Measurements from ENCODE around the gene ZNF3. TPM values are rescaled to one million over a fixed set of nuclear protein-coding genes. Genes with fewer than 3 reads are reported as not detected.

The ZNF3 gene
- total and polyA plus RNA-seq, 9 of the 15 experiments (the other 6 are each of a cell fraction or from before 2014, with no cell fraction given), result 30.0 to 64.9 (median 51.5) TPM

DNA sequence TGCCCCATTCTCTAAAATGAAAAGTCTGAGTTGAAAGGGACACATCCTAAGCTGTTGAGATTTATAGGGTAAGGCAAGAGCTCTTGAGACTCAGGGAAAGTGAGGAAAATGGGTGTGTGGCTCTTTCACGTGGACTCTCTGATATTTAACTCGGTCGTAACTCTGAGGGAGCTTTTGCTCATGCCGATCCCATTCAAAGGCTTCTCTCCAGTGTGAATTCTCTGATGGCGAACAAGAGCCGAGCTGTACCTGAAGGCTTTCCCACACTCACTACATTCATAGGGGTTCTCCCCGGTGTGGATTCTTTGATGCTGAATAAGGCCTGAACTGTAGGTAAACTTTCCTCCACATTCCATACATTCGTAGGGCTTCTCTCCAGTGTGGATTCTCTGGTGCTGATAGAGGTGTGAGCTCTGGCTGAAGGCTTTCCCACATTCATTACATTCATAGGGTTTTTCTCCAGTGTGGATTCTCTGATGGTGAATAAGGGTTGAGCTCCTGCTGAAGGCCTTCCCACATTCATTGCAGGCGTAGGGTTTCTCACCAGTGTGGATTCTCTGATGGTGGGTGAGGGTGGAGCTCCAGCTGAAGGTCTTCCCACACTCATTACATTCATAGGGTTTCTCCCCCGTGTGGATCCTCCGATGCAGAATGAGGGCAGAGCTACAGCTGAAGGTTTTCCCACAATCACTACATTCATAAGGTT is 10.4 kb downstream of the ZNF3 start (continued):
- TF ChIP-seq JUN (IDR thresholded peaks at IDR 0.05; ENCODE audit: borderline replicate concordance, low read depth, low read length) (peak; percentile 35; the same call in 1 of the 2 replicates), JUN (CRISPR knock-in tag; IDR thresholded peaks at IDR 0.05; ENCODE audit: borderline replicate concordance) (no peak), ZNF24 (IDR thresholded peaks at IDR 0.05) (peak; percentile 41; the same call in 1 of the 2 replicates), TEAD4 (IDR thresholded peaks at IDR 0.05; ENCODE audit: low read length) (peak; percentile 67), TEAD4 (CRISPR knock-in tag; IDR thresholded peaks at IDR 0.05; ENCODE audit: borderline replicate concordance) (no peak), EP400 (IDR thresholded peaks at IDR 0.05) (0 out of 2 replicates have a peak, but pooled peaks have one; percentile 22), RBM25 (IDR thresholded peaks at IDR 0.05; ENCODE audit: low read depth, low read length, severe bottlenecking) (peak; percentile 85), PYGO2 (tag; IDR thresholded peaks at IDR 0.05) (0 out of 2 replicates have a peak, but pooled peaks have one; percentile 41), POLR2B (IDR thresholded peaks at IDR 0.05; ENCODE audit: low read depth, partially characterized antibody) (peak; percentile 61), MTA3 (IDR thresholded peaks at IDR 0.05; ENCODE audit: borderline replicate concordance) (peak; percentile 74; the same call in 1 of the 2 replicates), CHD2 (IDR thresholded peaks at IDR 0.05; ENCODE audit: low read depth, low read length) (no peak), ZNF445 (CRISPR knock-in tag; IDR thresholded peaks at IDR 0.05; ENCODE audit: low read depth) (peak; percentile 83), JUNB (CRISPR knock-in tag; conservative IDR thresholded peaks at IDR 0.05) (no peak), RHOXF2B (CRISPR knock-in tag; conservative IDR thresholded peaks at IDR 0.05) (no peak), ATF7 (IDR thresholded peaks at IDR 0.05) (0 out of 2 replicates have a peak, but pooled peaks have one; percentile 36), TRIM28 (IDR thresholded peaks at IDR 0.05) (peak; percentile 100), ZNF197 (CRISPR knock-in tag; IDR thresholded peaks at IDR 0.05; ENCODE audit: low read depth) (no peak), SPI1 (IDR thresholded peaks at IDR 0.05; ENCODE audit: borderline replicate concordance, low read depth, low read length) (no peak)
- TF ChIP-seq, protein P1, sequence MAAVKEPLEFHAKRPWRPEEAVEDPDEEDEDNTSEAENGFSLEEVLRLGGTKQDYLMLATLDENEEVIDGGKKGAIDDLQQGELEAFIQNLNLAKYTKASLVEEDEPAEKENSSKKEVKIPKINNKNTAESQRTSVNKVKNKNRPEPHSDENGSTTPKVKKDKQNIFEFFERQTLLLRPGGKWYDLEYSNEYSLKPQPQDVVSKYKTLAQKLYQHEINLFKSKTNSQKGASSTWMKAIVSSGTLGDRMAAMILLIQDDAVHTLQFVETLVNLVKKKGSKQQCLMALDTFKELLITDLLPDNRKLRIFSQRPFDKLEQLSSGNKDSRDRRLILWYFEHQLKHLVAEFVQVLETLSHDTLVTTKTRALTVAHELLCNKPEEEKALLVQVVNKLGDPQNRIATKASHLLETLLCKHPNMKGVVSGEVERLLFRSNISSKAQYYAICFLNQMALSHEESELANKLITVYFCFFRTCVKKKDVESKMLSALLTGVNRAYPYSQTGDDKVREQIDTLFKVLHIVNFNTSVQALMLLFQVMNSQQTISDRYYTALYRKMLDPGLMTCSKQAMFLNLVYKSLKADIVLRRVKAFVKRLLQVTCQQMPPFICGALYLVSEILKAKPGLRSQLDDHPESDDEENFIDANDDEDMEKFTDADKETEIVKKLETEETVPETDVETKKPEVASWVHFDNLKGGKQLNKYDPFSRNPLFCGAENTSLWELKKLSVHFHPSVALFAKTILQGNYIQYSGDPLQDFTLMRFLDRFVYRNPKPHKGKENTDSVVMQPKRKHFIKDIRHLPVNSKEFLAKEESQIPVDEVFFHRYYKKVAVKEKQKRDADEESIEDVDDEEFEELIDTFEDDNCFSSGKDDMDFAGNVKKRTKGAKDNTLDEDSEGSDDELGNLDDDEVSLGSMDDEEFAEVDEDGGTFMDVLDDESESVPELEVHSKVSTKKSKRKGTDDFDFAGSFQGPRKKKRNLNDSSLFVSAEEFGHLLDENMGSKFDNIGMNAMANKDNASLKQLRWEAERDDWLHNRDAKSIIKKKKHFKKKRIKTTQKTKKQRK (IDR thresholded peaks at IDR 0.05; ENCODE audit: borderline replicate concordance, low read depth, low read length), result no peak
- TF ChIP-seq, protein P2, sequence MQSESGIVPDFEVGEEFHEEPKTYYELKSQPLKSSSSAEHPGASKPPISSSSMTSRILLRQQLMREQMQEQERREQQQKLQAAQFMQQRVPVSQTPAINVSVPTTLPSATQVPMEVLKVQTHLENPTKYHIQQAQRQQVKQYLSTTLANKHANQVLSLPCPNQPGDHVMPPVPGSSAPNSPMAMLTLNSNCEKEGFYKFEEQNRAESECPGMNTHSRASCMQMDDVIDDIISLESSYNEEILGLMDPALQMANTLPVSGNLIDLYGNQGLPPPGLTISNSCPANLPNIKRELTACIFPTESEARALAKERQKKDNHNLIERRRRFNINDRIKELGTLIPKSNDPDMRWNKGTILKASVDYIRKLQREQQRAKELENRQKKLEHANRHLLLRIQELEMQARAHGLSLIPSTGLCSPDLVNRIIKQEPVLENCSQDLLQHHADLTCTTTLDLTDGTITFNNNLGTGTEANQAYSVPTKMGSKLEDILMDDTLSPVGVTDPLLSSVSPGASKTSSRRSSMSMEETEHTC (IDR thresholded peaks at IDR 0.05), result no peak
- TF ChIP-seq, protein P3, sequence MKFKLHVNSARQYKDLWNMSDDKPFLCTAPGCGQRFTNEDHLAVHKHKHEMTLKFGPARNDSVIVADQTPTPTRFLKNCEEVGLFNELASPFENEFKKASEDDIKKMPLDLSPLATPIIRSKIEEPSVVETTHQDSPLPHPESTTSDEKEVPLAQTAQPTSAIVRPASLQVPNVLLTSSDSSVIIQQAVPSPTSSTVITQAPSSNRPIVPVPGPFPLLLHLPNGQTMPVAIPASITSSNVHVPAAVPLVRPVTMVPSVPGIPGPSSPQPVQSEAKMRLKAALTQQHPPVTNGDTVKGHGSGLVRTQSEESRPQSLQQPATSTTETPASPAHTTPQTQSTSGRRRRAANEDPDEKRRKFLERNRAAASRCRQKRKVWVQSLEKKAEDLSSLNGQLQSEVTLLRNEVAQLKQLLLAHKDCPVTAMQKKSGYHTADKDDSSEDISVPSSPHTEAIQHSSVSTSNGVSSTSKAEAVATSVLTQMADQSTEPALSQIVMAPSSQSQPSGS (CRISPR knock-in tag; IDR thresholded peaks at IDR 0.05), result no peak
- TF ChIP-seq, protein P4, sequence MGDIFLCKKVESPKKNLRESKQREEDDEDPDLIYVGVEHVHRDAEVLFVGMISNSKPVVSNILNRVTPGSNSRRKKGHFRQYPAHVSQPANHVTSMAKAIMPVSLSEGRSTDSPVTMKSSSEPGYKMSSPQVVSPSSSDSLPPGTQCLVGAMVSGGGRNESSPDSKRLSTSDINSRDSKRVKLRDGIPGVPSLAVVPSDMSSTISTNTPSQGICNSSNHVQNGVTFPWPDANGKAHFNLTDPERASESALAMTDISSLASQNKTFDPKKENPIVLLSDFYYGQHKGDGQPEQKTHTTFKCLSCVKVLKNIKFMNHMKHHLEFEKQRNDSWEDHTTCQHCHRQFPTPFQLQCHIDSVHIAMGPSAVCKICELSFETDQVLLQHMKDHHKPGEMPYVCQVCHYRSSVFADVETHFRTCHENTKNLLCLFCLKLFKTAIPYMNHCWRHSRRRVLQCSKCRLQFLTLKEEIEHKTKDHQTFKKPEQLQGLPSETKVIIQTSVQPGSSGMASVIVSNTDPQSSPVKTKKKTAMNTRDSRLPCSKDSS (IDR thresholded peaks at IDR 0.05; ENCODE audit: low read depth, partially characterized antibody), result peak; percentile 99
